ENCODE measurements around the gene GADD45GIP1.
A peak's percentile ranks its signal among the peaks of the same experiment; 100 is the strongest.
"Not testable (repeated sequence)": the region's sequence is repeated elsewhere in the genome, so short reads cannot be mapped to it uniquely, and the experiment has no call there.

Gene GADD45GIP1

DNA sequence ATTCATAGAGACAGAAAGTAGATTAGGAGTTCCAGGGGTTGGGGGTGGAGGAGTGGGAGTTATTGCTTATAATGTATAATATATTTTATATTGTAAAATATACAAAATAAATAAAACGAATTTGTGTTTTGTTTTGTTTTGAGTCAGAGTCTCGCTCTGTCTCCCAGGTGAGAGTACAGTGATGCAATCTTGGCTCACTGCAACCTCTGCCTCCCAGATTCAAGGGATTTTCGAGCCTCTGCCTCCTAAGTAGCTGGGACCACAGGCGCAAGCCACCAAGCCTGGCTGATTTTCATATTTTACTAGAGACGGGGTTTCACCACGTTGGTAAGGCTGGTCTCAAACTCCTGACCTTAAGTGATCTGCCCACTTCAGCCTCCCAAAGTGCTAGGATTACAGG lies 2.5 kb upstream of the GADD45GIP1 start:
- DNase-seq (ENCODE audit: low read depth, low spot score), result no peak

DNA sequence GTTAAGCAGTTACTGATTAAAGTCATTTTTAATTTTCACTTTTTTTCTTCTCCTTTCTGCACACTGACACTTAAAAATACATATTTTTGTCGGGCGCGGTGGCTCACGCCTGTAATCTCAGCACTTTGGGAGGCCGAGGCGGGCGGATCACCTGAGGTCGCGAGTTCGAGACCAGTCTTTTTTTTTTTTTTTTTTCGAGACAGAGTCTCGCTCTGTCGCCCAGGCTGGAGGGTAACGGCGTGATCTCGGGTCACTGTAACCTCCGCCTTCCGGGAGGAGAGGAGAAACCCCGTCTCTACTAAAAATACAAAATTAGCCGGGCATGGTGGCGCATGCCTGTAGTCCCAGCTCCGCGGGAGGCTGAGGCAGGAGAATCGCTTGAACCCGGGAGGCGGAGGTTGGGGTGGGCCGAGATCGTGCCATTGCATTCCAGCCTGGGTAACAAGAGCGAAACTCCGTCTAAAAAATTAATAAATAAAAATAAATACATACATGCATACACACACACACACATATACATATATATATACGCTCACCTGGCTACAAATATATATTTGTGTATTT lies 448 bp upstream of the GADD45GIP1 start:
- not testable (repeated sequence) for DNase-seq (ENCODE audit: low read depth, low spot score)

DNA sequence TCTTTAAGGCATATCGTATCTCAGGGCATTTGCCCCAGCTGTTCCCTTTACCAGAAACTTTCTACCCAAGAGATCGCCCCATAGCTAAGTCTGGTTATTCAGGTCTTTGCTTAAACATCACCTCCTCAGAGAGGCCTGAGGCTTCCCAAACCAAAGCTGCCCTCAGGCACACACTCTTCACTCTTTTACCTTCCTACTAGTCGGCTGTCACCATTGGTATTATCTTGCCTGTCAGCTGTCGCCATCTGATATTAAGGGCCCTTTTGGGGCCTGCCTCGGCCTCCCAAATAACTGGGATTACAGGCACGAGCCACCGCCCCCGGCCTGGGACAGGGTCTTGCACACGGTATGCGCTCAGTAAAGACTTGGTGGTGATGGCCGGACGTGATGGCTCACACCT lies 1.0 kb downstream of the GADD45GIP1 start:
- DNase-seq (ENCODE audit: low read depth, low spot score), result no peak

DNA sequence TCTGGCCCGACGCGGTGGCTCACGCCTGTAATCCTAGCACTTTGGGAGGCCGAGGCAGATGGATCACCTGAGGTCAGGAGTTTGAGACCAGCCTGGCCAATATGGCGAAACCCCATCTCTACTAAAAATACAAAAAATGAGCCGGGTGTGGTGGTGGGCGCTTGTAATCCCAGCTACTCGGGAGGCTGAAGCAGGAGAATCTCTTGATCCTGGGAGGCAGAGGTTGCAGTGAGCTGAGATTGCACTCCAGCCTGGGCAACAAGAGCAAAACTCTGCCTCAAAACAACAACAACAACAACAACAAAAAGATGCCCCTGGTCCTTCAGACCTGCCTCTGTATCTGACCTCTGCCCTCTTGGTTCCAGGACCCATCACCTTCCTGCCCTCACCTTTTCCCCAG lies 1.4 kb downstream of the GADD45GIP1 start:
- not testable (repeated sequence) for DNase-seq (ENCODE audit: low read depth, low spot score)

DNA sequence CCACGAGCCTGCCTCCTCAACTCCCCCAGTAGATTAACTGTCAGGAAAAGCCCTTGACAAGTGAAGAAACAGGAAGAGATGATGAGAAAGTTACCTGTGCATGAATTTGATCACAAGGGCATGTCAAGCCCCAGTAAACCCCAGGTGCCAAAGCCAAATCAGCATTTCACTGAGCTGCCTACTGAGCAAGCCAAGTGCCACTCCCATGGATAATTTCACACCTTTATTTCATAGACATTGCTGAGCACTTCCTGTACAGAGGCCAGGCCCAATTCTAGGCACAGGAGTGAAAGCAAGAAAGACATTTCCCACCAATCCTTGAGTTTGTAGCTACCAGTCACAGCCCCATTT lies 2.4 kb downstream of the GADD45GIP1 start:
- no peak for DNase-seq (ENCODE audit: low read depth, low spot score)

DNA sequence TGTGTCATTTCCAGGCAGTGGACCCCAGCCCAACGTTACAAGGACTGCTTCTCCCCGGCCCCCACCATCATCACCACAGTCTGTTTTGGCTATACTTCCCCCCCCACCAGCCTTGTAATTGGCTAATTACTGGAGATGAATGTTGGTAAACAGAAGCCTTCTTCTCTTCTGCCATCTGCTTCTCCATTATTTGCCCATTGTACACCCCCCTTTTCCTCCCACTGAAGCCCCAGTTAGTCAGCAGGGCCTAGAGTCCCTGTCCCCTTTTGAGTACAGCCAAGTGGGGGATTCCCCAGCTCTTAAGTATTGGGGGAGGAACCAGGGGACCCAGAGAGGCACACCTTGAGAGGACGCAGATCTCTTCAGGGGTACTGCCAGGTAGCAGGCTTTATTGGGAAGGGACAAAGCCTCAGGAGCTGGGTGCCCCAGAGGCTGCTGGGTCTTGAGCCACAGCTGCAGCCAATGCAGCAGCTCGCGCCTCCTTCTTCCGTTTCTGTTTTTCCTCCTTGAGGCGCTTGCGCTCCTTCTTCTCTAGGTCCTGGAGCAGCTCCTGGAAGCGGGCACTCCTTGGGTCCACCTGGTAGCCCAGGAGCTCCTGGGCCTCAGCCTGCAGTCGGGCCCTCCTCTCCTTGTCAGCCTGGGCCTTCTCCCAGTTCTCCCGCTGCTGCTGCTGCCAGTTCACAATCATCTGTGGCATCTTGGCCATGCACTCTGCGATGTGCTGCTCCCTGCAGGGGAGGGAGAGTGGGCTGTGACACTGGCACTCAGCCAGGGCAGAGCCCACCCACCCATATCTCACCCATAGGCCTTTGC lies 3.0 kb downstream of the GADD45GIP1 start:
- no peak for DNase-seq (ENCODE audit: low read depth, low spot score)

DNA sequence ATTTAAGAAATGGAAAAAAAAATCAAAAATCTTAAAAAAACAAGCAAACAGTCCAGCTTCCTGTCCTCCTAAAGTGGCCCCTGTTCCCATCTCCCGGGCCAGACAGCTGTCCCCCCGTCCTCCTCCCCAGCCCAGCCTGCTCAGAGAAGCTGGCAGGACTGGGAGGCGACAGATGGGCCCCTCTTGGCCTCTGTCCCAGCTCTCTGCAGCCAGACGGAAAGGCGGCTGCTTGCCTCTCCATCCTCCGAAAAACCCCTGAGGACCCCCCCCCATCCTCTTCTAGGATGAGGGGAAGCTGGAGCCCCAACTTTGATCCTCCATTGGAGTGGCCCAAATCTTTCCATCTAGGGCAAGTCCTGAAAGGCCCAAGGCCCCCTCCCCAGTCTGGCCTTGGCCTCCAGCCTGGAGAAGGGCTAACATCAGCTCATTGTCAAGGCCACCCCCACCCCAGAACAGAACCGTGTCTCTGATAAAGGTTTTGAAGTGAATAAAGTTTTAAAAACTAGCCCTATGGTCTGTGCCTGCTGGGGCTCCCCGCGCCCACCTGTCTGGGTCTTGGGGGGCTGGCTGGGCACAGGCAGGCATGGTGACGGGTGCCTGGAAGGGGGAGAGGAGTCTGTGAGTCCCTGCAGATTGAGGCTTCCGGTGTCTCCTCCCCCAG lies 3.8 kb downstream of the GADD45GIP1 start:
- no peak for DNase-seq (ENCODE audit: low read depth, low spot score)

DNA sequence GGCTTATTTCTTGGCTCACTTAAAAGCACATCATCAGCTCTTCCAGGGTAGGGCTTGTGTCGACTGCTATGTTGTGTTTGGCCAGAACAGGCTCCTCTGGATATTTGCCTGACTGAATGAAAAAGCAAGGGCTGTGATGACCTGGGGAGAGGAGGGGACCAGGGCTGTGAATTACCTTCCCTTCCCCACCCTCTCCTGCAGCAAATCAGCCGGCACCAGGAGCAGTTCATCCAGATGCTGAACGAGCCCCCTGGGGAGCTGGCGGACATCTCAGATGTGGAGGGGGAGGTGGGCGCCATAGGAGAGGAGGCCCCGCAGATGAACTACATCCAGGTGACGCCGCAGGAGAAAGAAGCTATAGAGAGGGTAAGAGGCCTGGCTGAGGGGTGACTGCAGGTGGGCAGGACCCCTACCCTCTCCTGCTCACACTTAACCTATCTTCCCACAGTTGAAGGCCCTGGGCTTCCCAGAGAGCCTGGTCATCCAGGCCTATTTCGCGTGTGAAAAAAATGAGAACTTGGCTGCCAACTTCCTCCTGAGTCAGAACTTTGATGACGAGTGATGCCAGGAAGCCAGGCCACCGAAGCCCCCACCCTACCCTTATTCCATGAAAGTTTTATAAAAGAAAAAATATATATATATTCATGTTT lies 4.4 kb downstream of the GADD45GIP1 start:
- no peak for DNase-seq (ENCODE audit: low read depth, low spot score)

DNA sequence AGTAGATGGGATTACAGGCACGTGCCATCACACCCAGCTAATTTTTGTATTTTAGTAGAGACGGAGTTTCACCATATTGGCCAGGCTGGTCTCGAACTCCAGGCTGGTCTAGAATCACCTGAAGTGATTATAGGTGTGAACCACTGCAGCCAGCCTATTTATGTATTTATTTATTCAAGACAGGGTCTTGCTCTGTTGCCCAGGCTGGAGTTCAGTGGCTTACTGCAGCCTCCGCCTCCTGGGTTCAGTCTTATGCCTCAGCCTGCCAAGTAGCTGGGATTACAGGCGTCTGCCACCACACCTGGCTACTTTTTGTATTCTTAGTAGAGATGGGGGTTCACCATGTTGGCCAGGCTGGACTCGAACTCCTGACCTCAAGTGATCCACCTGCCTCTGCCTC lies 5.0 kb downstream of the GADD45GIP1 start:
- DNase-seq (ENCODE audit: low read depth, low spot score), result not testable (repeated sequence)

DNA sequence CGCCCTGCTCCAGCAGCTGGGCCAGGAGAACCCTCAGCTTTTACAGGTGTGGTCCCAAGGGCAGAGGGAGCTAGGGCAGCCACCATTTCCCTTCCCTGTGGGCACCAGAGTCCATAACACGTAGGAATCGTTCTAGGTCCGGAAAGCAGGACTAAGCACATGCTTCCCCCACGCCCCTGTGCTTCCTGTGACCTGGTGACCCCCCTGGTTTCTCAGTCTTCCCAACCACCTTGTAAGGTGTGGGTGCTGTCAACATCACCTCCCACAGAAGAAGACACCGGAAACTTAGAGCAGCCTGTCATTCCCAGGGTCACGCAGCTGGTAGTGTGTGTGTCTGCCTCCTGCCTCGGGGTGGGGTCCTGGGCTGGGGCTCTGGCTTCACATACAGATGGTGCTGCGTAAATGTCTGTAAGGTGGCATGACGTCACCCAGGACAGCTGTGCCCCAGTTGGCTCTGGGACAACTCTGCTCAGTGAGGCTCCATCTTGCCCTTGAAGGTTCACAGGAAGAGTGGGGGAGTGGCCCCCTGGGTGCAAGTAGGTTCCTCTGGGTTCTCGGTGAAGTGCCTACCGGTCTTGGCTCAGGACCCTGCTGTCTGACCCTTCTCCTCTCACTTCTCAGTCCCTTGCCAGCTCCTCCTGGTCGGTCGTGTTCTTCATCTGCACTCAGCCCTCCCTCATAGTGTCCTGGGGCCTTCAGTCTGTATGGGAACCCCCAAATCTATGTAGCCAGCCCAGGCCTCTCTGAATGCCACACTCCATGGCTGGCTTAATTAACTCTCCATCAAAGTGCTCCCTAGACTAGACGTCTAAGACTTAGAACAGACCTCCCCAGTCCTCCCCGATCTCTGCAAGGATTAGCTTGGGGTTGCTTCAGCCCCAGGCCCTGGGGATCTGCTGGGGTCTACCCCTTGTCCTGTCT lies 7.4 kb downstream of the GADD45GIP1 start:
- no peak for DNase-seq (ENCODE audit: low read depth, low spot score)

DNA sequence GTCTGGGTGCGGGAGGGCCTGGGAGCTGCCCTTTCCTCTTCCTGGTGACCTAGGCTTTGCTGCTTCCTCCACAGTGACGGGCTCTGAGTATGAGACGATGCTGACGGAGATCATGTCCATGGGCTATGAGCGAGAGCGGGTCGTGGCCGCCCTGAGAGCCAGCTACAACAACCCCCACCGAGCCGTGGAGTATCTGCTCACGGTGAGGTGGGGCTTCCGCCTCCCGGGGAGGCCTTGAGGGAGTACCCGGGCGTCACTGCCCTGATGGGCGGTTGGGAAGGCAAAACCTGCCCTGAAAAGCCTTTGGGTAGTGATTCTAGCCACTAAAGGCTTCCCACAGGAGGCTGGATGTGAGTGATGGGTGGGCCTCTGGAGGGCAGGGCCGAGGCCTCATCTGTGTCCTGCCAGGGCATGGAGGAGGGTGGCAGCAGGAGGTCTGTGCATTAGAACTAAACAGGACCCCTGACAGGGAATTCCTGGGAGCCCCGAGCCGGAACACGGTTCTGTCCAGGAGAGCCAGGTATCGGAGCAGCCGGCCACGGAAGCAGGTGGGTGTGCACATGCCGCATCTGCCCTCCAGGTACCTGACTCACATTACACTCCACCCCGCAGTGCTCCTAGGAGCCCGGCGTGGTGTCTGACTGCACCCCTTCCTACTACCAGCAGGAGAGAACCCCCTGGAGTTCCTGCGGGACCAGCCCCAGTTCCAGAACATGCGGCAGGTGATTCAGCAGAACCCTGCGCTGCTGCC lies 8.2 kb downstream of the GADD45GIP1 start:
- DNase-seq (ENCODE audit: low read depth, low spot score), result no peak

DNA sequence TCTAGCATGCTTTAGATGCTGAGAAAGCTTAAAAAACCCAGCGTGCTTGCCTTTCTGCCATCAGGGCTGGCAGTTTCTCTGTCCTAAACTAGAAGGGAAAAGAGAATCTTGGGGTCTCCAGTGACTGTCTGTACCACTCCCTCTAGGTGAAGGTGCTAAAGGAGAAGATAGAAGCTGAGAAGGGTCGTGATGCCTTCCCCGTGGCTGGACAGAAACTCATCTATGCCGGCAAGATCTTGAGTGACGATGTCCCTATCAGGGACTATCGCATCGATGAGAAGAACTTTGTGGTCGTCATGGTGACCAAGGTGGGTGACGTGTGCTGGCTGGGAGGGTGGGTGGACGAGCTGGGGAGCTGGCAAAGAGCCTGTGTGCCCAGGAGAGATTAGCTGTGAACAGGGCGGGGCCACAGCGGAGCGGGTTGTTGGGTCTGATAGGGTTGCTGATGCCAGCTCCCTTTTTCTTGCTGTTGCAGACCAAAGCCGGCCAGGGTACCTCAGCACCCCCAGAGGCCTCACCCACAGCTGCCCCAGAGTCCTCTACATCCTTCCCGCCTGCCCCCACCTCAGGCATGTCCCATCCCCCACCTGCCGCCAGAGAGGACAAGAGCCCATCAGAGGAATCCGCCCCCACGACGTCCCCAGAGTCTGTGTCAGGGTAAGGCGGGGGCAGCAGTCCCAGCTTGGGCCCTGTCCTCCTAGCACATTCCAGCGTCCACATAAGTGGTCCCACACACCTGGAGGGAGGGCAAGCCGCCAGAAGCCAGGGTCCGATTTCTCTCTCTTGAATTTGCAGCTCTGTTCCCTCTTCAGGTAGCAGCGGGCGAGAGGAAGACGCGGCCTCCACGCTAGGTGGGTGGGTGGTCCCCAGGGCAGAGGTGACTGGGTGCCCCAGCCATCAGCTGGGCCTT lies 9.1 kb downstream of the GADD45GIP1 start:
- no peak for DNase-seq (ENCODE audit: low read depth, low spot score)

DNA sequence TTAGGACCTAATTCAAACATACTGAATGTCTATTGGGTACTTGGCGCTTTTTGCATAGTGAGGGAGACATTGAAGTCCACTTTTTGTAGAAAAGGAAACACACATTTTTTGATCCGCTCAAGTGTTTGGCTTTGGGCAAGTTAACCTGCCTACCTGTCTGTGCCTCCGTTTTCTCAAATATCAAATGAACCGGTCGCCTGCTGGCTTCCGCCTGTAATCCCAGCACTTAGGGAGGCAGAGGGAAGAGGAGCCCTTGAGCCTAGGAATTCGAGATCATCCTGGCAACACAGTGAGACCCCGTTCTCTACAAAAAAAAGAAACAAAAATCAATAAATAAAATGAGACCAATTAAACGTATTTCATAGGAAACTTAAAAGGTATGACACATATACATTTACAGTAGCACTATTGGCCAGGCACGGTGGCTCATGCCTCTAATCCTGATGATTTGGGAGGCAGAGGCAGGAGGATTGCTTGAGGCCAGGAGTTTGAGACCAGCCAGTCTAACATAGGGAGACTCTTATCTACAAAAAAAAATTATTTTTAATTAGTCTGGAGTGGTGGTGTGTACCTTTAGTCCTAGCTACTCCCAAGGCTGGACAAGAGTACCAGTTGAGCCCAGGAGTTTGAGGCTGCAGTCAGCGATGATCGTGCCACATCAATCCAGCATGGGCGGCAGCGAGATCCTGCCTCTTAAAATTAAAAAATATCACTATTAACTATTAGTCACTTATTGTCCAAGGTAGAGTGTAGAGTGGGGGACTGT lies 10.1 kb downstream of the GADD45GIP1 start:
- DNase-seq (ENCODE audit: low read depth, low spot score), result no peak

DNA sequence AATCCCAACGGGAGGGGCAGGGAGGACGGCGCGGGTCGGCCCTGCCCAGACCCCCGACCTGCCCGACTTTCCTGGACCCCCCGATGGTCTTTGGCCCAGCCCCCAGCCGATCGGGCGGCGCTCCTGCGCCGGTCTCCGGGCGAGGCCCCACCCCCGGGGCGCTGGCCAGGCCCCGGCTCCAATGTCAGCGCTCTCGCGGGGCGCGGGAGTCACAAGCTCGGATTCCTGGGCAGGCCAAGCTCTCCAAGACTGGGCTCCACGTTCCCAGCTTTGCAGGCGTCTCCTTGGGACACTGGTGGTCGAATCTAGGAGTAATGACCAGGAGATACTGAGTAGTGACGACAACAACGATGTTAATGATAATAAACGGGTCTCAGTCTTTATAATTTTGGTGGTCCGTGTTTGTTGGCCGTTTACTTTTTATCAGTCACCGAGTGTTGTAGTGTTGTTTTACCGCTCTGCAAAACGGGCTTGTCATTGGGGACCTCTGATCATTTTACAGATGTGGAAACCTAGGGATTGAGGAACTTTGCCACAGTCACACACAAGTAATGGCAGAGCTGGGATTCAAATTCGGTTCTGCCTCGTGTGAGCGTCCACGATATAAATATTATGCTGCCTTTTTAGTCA lies 10.8 kb downstream of the GADD45GIP1 start:
- no peak for DNase-seq (ENCODE audit: low read depth, low spot score)

DNA sequence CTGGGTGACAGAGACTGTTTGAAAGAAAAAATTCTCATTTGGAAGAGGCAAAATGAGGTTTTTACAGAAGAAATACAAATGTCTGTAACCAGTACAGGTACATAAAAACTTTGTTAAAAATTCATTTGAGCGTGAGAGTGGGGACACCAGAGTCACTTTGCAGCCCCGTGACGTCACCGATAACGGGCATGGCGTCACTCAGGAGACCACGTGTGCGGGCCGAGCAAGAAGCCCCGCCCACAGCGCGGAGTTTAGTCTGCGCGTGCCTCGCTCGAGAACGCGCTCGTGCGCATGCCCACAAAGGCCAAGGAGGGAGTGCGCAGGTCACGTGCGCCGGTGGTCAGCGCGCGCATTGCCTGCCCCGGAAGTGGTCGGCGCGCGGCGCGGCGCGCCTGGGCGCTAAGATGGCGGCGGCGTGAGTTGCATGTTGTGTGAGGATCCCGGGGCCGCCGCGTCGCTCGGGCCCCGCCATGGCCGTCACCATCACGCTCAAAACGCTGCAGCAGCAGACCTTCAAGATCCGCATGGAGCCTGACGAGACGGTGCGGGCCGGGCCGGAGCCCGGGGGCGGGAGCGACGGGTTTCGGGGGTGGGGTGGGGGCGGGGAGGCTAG lies 11.4 kb downstream of the GADD45GIP1 start, which contains the start of gene RAD23A:
TSS of gene RAD23A (plus strand) at position 384 of the 613 bp plus-strand sequence. CDS start at position 471, 87 bp downstream.
- DNase-seq (ENCODE audit: low read depth, low spot score), result peak; percentile 89

DNA sequence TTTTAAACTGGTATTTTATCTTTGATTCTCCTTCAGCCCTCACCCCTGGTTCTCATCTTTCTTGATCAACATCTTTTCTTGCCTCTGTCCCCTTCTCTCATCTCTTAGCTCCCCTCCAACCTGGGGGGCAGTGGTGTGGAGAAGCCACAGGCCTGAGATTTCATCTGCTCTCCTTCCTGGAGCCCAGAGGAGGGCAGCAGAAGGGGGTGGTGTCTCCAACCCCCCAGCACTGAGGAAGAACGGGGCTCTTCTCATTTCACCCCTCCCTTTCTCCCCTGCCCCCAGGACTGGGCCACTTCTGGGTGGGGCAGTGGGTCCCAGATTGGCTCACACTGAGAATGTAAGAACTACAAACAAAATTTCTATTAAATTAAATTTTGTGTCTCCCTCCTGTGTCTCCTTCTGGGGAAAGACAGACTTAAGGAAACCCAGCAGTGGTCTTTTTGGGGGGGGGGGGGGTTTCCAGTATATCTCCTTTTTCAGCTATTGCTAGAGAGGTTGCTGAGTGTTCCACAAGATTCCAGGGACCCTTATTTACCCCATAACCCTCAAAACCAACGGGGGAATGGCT lies 12.8 kb downstream of the GADD45GIP1 start:
- no peak for DNase-seq (ENCODE audit: low read depth, low spot score)

DNA sequence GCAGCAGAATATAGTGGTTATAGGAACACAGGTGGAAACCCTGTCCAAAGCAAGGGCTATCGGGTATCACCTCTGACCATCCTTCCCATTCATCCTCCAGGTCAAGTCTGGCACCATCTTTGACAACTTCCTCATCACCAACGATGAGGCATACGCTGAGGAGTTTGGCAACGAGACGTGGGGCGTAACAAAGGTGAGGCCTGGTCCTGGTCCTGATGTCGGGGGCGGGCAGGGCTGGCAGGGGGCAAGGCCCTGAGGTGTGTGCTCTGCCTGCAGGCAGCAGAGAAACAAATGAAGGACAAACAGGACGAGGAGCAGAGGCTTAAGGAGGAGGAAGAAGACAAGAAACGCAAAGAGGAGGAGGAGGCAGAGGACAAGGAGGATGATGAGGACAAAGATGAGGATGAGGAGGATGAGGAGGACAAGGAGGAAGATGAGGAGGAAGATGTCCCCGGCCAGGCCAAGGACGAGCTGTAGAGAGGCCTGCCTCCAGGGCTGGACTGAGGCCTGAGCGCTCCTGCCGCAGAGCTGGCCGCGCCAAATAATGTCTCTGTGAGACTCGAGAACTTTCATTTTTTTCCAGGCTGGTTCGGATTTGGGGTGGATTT lies 13.5 kb downstream of the GADD45GIP1 start:
- DNase-seq (ENCODE audit: low read depth, low spot score), result no peak
